DOHH2 (cell line): ENCODE measurements around the gene SLC51A.
"Not testable (repeated sequence)": the region's sequence is repeated elsewhere in the genome, so short reads cannot be mapped to it uniquely, and the experiment has no call there.

Experiments
- H3F3A ChIP-seq: fragments of 200-600 bp; sonication (generic), shearing (Covaris generic); 2 replicates; pipeline ENCODE4 v1.6.0; 2016; ENCODE audit warnings: antibody characterized with exemption, mild to moderate bottlenecking; ENCODE audit not compliant: control insufficient read depth, insufficient read depth
- H3K27ac ChIP-seq: fragments of 200-600 bp; sonication (generic); 2 replicates; pipeline ENCODE4 v1.5.1; 2014; ENCODE audit warnings: low read depth, mild to moderate bottlenecking, low read length, moderate library complexity
- H3K27me3 ChIP-seq: fragments of 200-600 bp; sonication (generic); 2 replicates; pipeline ENCODE4 v1.6.1; 2014; ENCODE audit warnings: mild to moderate bottlenecking, low read length, mixed read lengths; ENCODE audit not compliant: control insufficient read depth
- H3K36me3 ChIP-seq: fragments of 200-600 bp; sonication (generic); 2 replicates; pipeline ENCODE4 v1.6.1; 2014; ENCODE audit warnings: mild to moderate bottlenecking, low read length, moderate library complexity, mixed read lengths; ENCODE audit not compliant: control insufficient read depth
- H3K4me1 ChIP-seq: fragments of 200-600 bp; sonication (generic); 2 replicates; pipeline ENCODE4 v1.6.1; 2014; ENCODE audit warnings: mild to moderate bottlenecking, low read length, mixed read lengths; ENCODE audit not compliant: control insufficient read depth
- H3K4me2 ChIP-seq: fragments of 200-600 bp; sonication (generic); 2 replicates; pipeline ENCODE4 v1.6.0; 2014; ENCODE audit warnings: mild to moderate bottlenecking, low read length, moderate library complexity
- H3K4me3 ChIP-seq: fragments of 200-600 bp; sonication (generic); 2 replicates; pipeline ENCODE4 v1.5.1; 2014; ENCODE audit warnings: mild to moderate bottlenecking, low read length, mixed read lengths
- H3K79me2 ChIP-seq: fragments of 200-600 bp; sonication (generic); 2 replicates; pipeline ENCODE4 v1.6.1; 2014; ENCODE audit warnings: mild to moderate bottlenecking, low read length, mixed read lengths; ENCODE audit not compliant: control insufficient read depth
- H3K9me2 ChIP-seq: fragments of 200-600 bp; sonication (generic); replicated peaks from 2 replicates; pipeline ENCODE4 v1.6.1; 2014; ENCODE audit warnings: mild to moderate bottlenecking, low read length, mixed read lengths; ENCODE audit not compliant: control insufficient read depth
- H3K9me3 ChIP-seq: fragments of 200-600 bp; sonication (generic); 2 replicates; pipeline ENCODE4 v1.6.1; 2014; ENCODE audit warnings: antibody characterized with exemption, low read length, mixed read lengths; ENCODE audit not compliant: control insufficient read depth, insufficient read depth
- H4K20me1 ChIP-seq: fragments of 200-600 bp; sonication (generic); 2 replicates; pipeline ENCODE4 v1.6.0; 2014; ENCODE audit warnings: low read depth, mild to moderate bottlenecking, antibody characterized with exemption, low read length, moderate library complexity; ENCODE audit not compliant: control insufficient read depth, insufficient read depth
- EZH2phosphoT487 ChIP-seq: fragments of 200-600 bp; sonication (generic); IDR thresholded peaks from 2 replicates; pipeline ENCODE4 v1.6.1; 2017; ENCODE audit warnings: borderline replicate concordance, mild to moderate bottlenecking, antibody characterized with exemption, low read length, moderate library complexity, mixed read lengths
- TF ChIP-seq, protein P1 (sequence below): fragments of 200-600 bp; sonication (generic); IDR thresholded peaks from one replicate; pipeline ENCODE4 v1.5.1; 2014; ENCODE audit warnings: antibody characterized with exemption, mild to moderate bottlenecking, low read depth, low read length; ENCODE audit not compliant: poor library complexity, severe bottlenecking

Gene SLC51A

GRCh38 chr3:196207833-196208607 is 8.3 kb upstream of the SLC51A start:
- Histone ChIP-seq H3K4me3 (peak overlapping the region; percentile 64), H3F3A (peaks cover 5% of the 10 kb centered on the region), H3K79me2 (no peaks in the 10 kb centered on the region), H3K4me2 (peak overlapping the region; percentile 68), H3K9me3 (no peaks in the 10 kb centered on the region), H4K20me1 (no peaks in the 10 kb centered on the region), H3K4me1 (peaks cover 18% of the 10 kb centered on the region), H3K27ac (no peak overlapping the region), H3K27me3 (peaks cover 5% of the 10 kb centered on the region; the same call in 1 of the 2 replicates), H3K9me2 (no peaks in the 10 kb centered on the region), H3K36me3 (no peaks in the 10 kb centered on the region)
- no peak for TF ChIP-seq EZH2phosphoT487
- TF ChIP-seq, protein P1, sequence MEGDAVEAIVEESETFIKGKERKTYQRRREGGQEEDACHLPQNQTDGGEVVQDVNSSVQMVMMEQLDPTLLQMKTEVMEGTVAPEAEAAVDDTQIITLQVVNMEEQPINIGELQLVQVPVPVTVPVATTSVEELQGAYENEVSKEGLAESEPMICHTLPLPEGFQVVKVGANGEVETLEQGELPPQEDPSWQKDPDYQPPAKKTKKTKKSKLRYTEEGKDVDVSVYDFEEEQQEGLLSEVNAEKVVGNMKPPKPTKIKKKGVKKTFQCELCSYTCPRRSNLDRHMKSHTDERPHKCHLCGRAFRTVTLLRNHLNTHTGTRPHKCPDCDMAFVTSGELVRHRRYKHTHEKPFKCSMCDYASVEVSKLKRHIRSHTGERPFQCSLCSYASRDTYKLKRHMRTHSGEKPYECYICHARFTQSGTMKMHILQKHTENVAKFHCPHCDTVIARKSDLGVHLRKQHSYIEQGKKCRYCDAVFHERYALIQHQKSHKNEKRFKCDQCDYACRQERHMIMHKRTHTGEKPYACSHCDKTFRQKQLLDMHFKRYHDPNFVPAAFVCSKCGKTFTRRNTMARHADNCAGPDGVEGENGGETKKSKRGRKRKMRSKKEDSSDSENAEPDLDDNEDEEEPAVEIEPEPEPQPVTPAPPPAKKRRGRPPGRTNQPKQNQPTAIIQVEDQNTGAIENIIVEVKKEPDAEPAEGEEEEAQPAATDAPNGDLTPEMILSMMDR = no peak

DNA sequence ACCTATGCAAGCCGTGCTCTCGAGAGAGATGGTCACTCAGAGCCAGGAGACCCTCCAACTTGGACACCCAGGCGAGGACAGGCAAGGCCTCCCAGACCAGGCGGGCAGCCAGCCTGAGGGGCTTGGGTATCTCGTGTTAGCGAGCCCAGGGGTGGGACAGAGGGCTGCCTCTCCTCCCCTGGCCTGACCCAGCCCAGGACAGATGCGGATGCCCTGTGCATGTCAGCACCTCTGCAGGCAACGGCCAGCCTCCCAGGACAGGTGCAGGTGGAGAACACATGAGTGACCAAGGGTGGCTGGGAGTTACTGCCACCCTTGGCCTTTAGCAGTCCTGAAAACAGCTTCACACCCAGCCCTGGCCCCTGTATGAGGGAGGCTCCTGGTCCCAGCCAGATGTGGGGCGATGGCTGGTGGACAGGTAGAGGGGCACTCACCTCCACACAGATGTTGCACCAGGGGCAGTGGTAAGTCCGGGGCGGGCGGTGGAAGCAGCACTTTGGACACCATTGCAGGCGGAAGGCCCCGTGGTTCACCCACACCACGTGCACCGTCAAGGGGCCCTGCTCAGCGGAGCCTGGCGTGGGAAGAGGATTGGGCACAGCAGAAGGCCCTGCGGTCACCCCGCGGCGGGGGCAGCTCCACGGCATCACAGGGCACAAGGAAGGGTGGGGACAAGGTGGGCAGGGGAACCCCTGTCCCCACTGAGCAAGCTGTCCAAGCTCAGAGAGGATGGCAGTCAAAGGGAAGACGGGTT is 7.2 kb upstream of the SLC51A start:
- Histone ChIP-seq H3K27me3 (peaks cover 5% of the 10 kb centered on the region; the same call in 1 of the 2 replicates), H3K4me3 (no peak overlapping the region), H3K27ac (no peak overlapping the region), H3K9me3 (no peaks in the 10 kb centered on the region), H3K4me1 (peaks cover 8% of the 10 kb centered on the region), H4K20me1 (no peaks in the 10 kb centered on the region), H3K4me2 (no peak overlapping the region), H3K79me2 (no peaks in the 10 kb centered on the region), H3K36me3 (no peaks in the 10 kb centered on the region), H3K9me2 (no peaks in the 10 kb centered on the region), H3F3A (peaks cover 4% of the 10 kb centered on the region)
- TF ChIP-seq, protein P1 = no peak
- no peak for TF ChIP-seq EZH2phosphoT487

GRCh38 chr3:196209944-196210672 is 6.2 kb upstream of the SLC51A start:
- H3K9me2 ChIP-seq, H3K27ac ChIP-seq, H3K4me2 ChIP-seq, H3K9me3 ChIP-seq, H3F3A ChIP-seq, H3K4me3 ChIP-seq, H4K20me1 ChIP-seq, H3K4me1 ChIP-seq, H3K36me3 ChIP-seq, H3K79me2 ChIP-seq, H3K27me3 ChIP-seq: not testable (repeated sequence)
